Measurements from ENCODE around the gene UBFD1.
A peak's percentile ranks its signal among the peaks of the same experiment; 100 is the strongest.
"Not testable (repeated sequence)": the region's sequence is repeated elsewhere in the genome, so short reads cannot be mapped to it uniquely, and the experiment has no call there.

UBFD1 gene

GRCh38 chr16:23595951-23596720 is 38.6 kb downstream of the UBFD1 start, which contains the start of gene NDUFAB1:
Gene NDUFAB1, minus strand, starts transcription at chr16:23596316. Its CDS starts 26 bp downstream, at chr16:23596290.
- Histone ChIP-seq H3K27ac (peak within 1 kb of the TSS; percentile 79 to 92 (median 88)), H3K4me1 (peaks cover 11 to 23% (median 20%) of the 10 kb centered on the region in 10 experiments), H3K4me3 (peak within 1 kb of the TSS; percentile 75 to 100 (median 92)), H3K27me3 (no peaks in the 10 kb centered on the region), H3K9ac (peak within 1 kb of the TSS; percentile 87 to 99 (median 94)), H3K4me2 (peak within 1 kb of the TSS; percentile 85 to 98 (median 94)), H3K9me3 (replicated peaks in 1 of 11) (no peaks in the 10 kb centered on the region), H3K36me3 (peaks cover 31 to 46% (median 40%) of the 10 kb centered on the region in 11 experiments), H4K20me1 (peaks cover 24 to 49% (median 43%) of the 10 kb centered on the region in 11 experiments; a peak in 21 of 22 replicates)
- no peak for TF ChIP-seq Cebpa-rat (IDR thresholded peaks at IDR 0.05)

- peak overlapping the region in 2 of 11 experiments; percentile 6 to 81; a peak in 4 of 22 replicates for H3K27ac ChIP-seq
- H3K27me3 ChIP-seq, result no peaks in the 10 kb centered on the region
These were observed 39.7 kb downstream of the UBFD1 start for GRCh38 chr16:23597003-23597756.

DNA sequence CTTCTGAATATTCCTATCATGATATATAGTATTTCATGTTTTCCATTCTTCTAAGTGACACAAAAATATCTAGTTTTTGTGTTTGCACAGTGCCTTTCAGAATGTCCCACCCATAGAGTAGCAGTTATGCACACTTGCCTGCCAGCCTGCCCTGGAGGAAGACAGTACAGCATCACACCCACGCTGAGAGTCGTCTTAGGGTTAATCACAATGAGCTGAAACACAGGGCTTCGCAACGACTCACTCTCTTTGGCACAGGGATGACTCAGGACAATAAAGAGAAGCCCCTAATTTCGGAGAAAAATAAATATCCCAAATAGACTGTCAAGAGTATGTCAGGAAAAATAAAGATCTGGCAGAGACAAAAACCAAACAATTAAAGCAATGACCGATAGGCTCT is 50.2 kb downstream of the UBFD1 start:
- peak overlapping the region in 2 of 11 experiments; percentile 27 to 42; a peak in 3 of 22 replicates for H3K27ac ChIP-seq
- H3K4me3 ChIP-seq, result no peak overlapping the region
- H3K27me3 ChIP-seq, result no peaks in the 10 kb centered on the region
- TF ChIP-seq Cebpa-rat (IDR thresholded peaks at IDR 0.05), result no peak
- peaks cover 0 to 5% (median 0%) of the 10 kb centered on the region in 11 experiments; a peak in 2 of 22 replicates for H4K20me1 ChIP-seq
- peak overlapping the region in 1 of 11 experiments; percentile 28; a peak in 1 of 22 replicates for H3K9ac ChIP-seq
- H3K4me1 ChIP-seq, result peaks cover 0 to 19% (median 0%) of the 10 kb centered on the region in 10 experiments; a peak in 6 of 20 replicates
- peaks cover 81 to 99% (median 96%) of the 10 kb centered on the region in 11 experiments for H3K36me3 ChIP-seq
- no peaks in the 10 kb centered on the region for H3K9me3 ChIP-seq (replicated peaks in 1 of 11)
- peak overlapping the region in 2 of 11 experiments; percentile 26 to 32; a peak in 3 of 22 replicates for H3K4me2 ChIP-seq

More at GRCh38 chr16:23597003-23597756, 39.7 kb downstream of the UBFD1 start:
- Histone ChIP-seq H3K9ac (peak overlapping the region in 2 of 11 experiments; percentile 12 to 95; a peak in 2 of 22 replicates), H3K36me3 (peaks cover 31 to 46% (median 40%) of the 10 kb centered on the region in 11 experiments), H3K4me1 (peaks cover 11 to 23% (median 20%) of the 10 kb centered on the region in 10 experiments), H3K4me3 (no peak overlapping the region), H3K4me2 (peak overlapping the region in 9 of 11 experiments; percentile 42 to 96 (median 64); a peak in 8 of 22 replicates), H4K20me1 (peaks cover 13 to 38% (median 32%) of the 10 kb centered on the region in 11 experiments; a peak in 21 of 22 replicates), H3K9me3 (replicated peaks in 1 of 11) (no peaks in the 10 kb centered on the region)
- no peak for TF ChIP-seq Cebpa-rat (IDR thresholded peaks at IDR 0.05)

GRCh38 chr16:23608194-23608593 is 50.7 kb downstream of the UBFD1 start:
- no peak overlapping the region for H3K4me3 ChIP-seq
- peaks cover 81 to 99% (median 96%) of the 10 kb centered on the region in 11 experiments for H3K36me3 ChIP-seq

DNA sequence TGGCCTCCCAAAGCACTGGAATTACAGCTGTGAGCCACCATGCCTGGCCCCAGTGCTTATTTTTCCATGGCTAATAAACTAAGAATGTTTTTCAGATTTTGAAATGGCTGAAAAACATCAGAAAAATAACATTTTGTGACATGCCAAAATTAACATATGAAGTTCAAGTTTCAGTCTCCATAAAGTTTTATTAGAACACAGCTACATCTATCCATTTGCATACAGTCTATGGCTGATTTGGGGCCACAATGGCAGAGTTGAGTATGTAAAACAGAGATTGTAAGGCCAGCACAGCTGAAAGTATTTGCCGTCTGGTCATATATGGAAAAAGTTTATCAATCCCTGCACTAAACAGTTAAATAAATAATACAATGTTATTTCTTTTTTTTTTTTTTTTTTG is 52.4 kb downstream of the UBFD1 start:
- no peak overlapping the region for H3K27ac ChIP-seq
- no peak overlapping the region for H3K4me2 ChIP-seq
- H3K4me3 ChIP-seq, result no peak overlapping the region
- TF ChIP-seq Cebpa-rat (IDR thresholded peaks at IDR 0.05), result no peak
- H3K9me3 ChIP-seq (replicated peaks in 1 of 11), result no peaks in the 10 kb centered on the region
- H4K20me1 ChIP-seq, result peaks cover 0 to 5% (median 0%) of the 10 kb centered on the region in 11 experiments; a peak in 2 of 22 replicates
- H3K9ac ChIP-seq, result no peak overlapping the region
- H3K36me3 ChIP-seq, result peaks cover 72 to 99% (median 88%) of the 10 kb centered on the region in 11 experiments
- no peaks in the 10 kb centered on the region for H3K27me3 ChIP-seq
- H3K4me1 ChIP-seq, result peaks cover 0 to 19% (median 0%) of the 10 kb centered on the region in 10 experiments; a peak in 6 of 20 replicates

More at GRCh38 chr16:23608194-23608593, 50.7 kb downstream of the UBFD1 start:
- Histone ChIP-seq H3K9me3 (replicated peaks in 1 of 11) (no peaks in the 10 kb centered on the region), H3K4me2 (peak overlapping the region in 2 of 11 experiments; percentile 26 to 31; a peak in 5 of 22 replicates), H3K4me1 (peaks cover 0 to 19% (median 0%) of the 10 kb centered on the region in 10 experiments; a peak in 6 of 20 replicates), H3K27ac (peak overlapping the region in 2 of 11 experiments; percentile 27 to 42; a peak in 3 of 22 replicates), H4K20me1 (peaks cover 0 to 5% (median 0%) of the 10 kb centered on the region in 11 experiments; a peak in 2 of 22 replicates), H3K9ac (peak overlapping the region in 1 of 11 experiments; percentile 28; a peak in 2 of 22 replicates), H3K27me3 (no peaks in the 10 kb centered on the region)
- TF ChIP-seq Cebpa-rat (IDR thresholded peaks at IDR 0.05), result no peak

- not testable (repeated sequence) for H3K27me3 ChIP-seq; H3K4me3 ChIP-seq; H3K4me2 ChIP-seq; H4K20me1 ChIP-seq; H3K9ac ChIP-seq; H3K9me3 ChIP-seq (replicated peaks in 1 of 11); H3K27ac ChIP-seq
- Histone ChIP-seq H3K36me3 (peaks cover 73 to 99% (median 88%) of the 10 kb centered on the region in 11 experiments), H3K4me1 (peaks cover 0 to 19% (median 0%) of the 10 kb centered on the region in 10 experiments; a peak in 6 of 20 replicates)
These were observed 53.4 kb downstream of the UBFD1 start for GRCh38 chr16:23610905-23611304.

DNA sequence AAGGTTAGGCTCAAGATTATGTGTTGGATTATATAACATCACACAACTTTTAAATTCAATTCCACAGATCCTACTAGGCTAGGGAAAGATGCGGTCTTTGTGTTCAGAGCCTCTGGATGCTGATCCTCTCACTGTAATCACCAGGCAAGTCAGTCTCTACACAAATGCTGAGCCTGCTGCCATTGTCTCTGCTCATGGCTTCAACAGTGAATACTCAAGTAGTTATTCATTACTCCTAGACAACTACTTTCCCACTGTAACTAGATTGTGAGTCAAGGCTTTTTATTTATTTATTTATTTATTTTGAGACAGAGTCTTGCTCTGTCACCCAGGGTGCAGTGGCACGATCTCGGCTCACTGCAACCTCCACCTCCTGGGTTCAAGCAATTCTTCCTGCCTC is 54.4 kb downstream of the UBFD1 start:
- TF ChIP-seq Cebpa-rat (IDR thresholded peaks at IDR 0.05), result no peak
- H3K9ac ChIP-seq, result no peak overlapping the region
- H4K20me1 ChIP-seq, result no peaks in the 10 kb centered on the region; a peak in 1 of 22 replicates
- no peak overlapping the region for H3K4me2 ChIP-seq
- H3K4me3 ChIP-seq, result no peak overlapping the region
- no peaks in the 10 kb centered on the region for H3K27me3 ChIP-seq
- H3K36me3 ChIP-seq, result peaks cover 73 to 99% (median 89%) of the 10 kb centered on the region in 11 experiments
- peaks cover 0 to 19% (median 0%) of the 10 kb centered on the region in 10 experiments; a peak in 6 of 20 replicates for H3K4me1 ChIP-seq
- no peak overlapping the region for H3K27ac ChIP-seq
- no peaks in the 10 kb centered on the region for H3K9me3 ChIP-seq (replicated peaks in 1 of 11)

DNA sequence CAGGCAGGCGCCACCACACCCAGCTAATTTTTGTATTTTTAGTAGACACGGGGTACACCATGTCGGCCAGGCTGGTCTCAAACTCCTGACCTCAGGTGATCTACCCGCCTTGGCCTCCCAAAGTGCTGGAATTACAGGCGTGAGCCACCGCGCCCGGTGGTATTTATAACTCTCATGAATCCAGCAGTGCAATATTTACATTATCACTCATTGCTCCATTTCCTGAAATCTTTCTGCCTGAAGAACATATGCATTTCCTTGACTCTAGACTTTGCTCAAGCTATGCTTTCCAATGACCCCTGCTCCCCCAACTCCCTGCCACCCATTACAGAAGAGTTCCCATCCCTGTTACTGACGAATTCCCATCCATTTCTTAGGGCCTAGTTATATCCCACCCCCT is 58.3 kb downstream of the UBFD1 start:
- Histone ChIP-seq H3K4me2 (no peak overlapping the region), H3K27ac (no peak overlapping the region), H3K36me3 (peaks cover 87 to 99% (median 95%) of the 10 kb centered on the region in 11 experiments), H3K4me3 (no peak overlapping the region), H3K4me1 (no peaks in the 10 kb centered on the region), H3K27me3 (no peaks in the 10 kb centered on the region), H3K9me3 (replicated peaks in 1 of 11) (no peaks in the 10 kb centered on the region), H3K9ac (no peak overlapping the region), H4K20me1 (0 out of 22 replicates have a peak, but pooled peaks cover 0 to 8% (median 0%) of the 10 kb centered on the region in 11 experiments)
- TF ChIP-seq Cebpa-rat (IDR thresholded peaks at IDR 0.05), result no peak
